WTC11 (cell line): ENCODE measurements around the gene CSKMT. TPM values are rescaled to one million over a fixed set of nuclear protein-coding genes. Genes with fewer than 3 reads are reported as not detected.

Experiments
- ATAC-seq: fragments of 200-7000 bp; cut with Tn5 transposase; 2 replicates; pipeline ENCODE4 v1.10.0; 2021; ENCODE audit warnings: mild to moderate bottlenecking, moderate library complexity
- CTCF ChIA-PET: fragments of 300-600 bp; sonication (Branson Sonifier 250); formaldehyde crosslinking; loops from one replicate; lab custom pipeline; 2021; ENCODE audit warnings: antibody characterized with exemption; lab: Charles Lee
- POLR2A ChIA-PET: fragments of 350-600 bp; sonication (Branson Sonifier 250); formaldehyde crosslinking; loops from one replicate; lab custom pipeline; 2021; ENCODE audit warnings: antibody characterized with exemption; lab: Charles Lee
- DNase-seq: peaks from one replicate; pipeline ENCODE4 v3.0.0; 2021; ENCODE audit warnings: low spot score
- H3K27ac Mint-ChIP-seq: 2 replicates; pipeline ENCODE4 v1.8.0; 2021; ENCODE audit warnings: mixed read lengths
- H3K27me3 Mint-ChIP-seq: 2 replicates; pipeline ENCODE4 v1.8.0; 2021; ENCODE audit warnings: low read depth, mild to moderate bottlenecking, moderate library complexity, mixed read lengths
- H3K36me3 Mint-ChIP-seq: 2 replicates; pipeline ENCODE4 v1.8.0; 2021; ENCODE audit warnings: mixed read lengths
- H3K4me1 Mint-ChIP-seq: 2 replicates; pipeline ENCODE4 v1.8.0; 2022; ENCODE audit warnings: mixed read lengths
- H3K4me3 Mint-ChIP-seq: 2 replicates; pipeline ENCODE4 v1.8.0; 2021; ENCODE audit warnings: mild to moderate bottlenecking, moderate library complexity, mixed read lengths
- H3K9me3 Mint-ChIP-seq: 2 replicates; pipeline ENCODE4 v1.8.0; 2021; ENCODE audit warnings: mixed read lengths
- CBFB ChIP-seq: sonication (generic); formaldehyde crosslinking; IDR thresholded peaks from 2 replicates; pipeline ENCODE4 v1.8.1; 2022; ENCODE audit warnings: mild to moderate bottlenecking, low read depth, missing genetic modification reagents
- ELF4 ChIP-seq: sonication (generic); formaldehyde crosslinking; IDR thresholded peaks from 2 replicates; pipeline ENCODE4 v1.8.1; 2022; ENCODE audit warnings: low read depth, mild to moderate bottlenecking, moderate library complexity, missing genetic modification reagents
- NR3C1 ChIP-seq: sonication (generic); formaldehyde crosslinking; conservative IDR thresholded peaks from 2 replicates; pipeline ENCODE4 v1.8.1; 2023; ENCODE audit warnings: low read depth, mild to moderate bottlenecking, missing genetic modification reagents
- OVOL2 ChIP-seq: fragments of 250-450 bp; sonication (Bioruptor Pico); IDR thresholded peaks from 2 replicates; pipeline ENCODE4 v1.9.0; 2021; ENCODE audit warnings: mild to moderate bottlenecking, borderline replicate concordance
- RORB ChIP-seq: fragments of 250-450 bp; sonication (Bioruptor Pico); IDR thresholded peaks from 2 replicates; pipeline ENCODE4 v1.9.0; 2021; ENCODE audit warnings: mild to moderate bottlenecking
- SOX15 ChIP-seq: fragments of 250-450 bp; sonication (Bioruptor Pico); IDR thresholded peaks from 2 replicates; pipeline ENCODE4 v1.9.0; 2021; ENCODE audit warnings: mild to moderate bottlenecking
- SP1 ChIP-seq: sonication (generic); formaldehyde crosslinking; conservative IDR thresholded peaks from 2 replicates; pipeline ENCODE4 v1.8.1; 2022; ENCODE audit warnings: missing genetic modification reagents
- TEAD1 ChIP-seq: sonication (generic); formaldehyde crosslinking; IDR thresholded peaks from 2 replicates; pipeline ENCODE4 v1.8.0; 2022; ENCODE audit warnings: mild to moderate bottlenecking, missing genetic modification reagents
- ZNF121 ChIP-seq: sonication (generic); formaldehyde crosslinking; IDR thresholded peaks from 2 replicates; pipeline ENCODE4 v1.8.0; 2023; ENCODE audit warnings: missing genetic modification reagents
- ZNF317 ChIP-seq: sonication (generic); formaldehyde crosslinking; IDR thresholded peaks from 2 replicates; pipeline ENCODE4 v1.8.1; 2023; ENCODE audit warnings: low read depth, mild to moderate bottlenecking, moderate library complexity, missing genetic modification reagents, borderline replicate concordance
- total RNA-seq: library from RNA; stranded (reverse); gene quantifications from 3 replicates; pipeline ENCODE4 v1.2.3, GENCODE V29; 2021
- TF ChIP-seq, protein P1 (sequence below): sonication (generic); formaldehyde crosslinking; IDR thresholded peaks from 2 replicates; pipeline ENCODE4 v1.8.0; 2023; ENCODE audit warnings: missing genetic modification reagents
- TF ChIP-seq, protein P2 (sequence below): sonication (generic); formaldehyde crosslinking; IDR thresholded peaks from 2 replicates; pipeline ENCODE4 v1.8.0; 2023; ENCODE audit warnings: missing genetic modification reagents, mild to moderate bottlenecking, borderline replicate concordance
- TF ChIP-seq, protein P3 (sequence below): sonication (generic); formaldehyde crosslinking; IDR thresholded peaks from 2 replicates; pipeline ENCODE4 v1.8.1; 2023; ENCODE audit warnings: mild to moderate bottlenecking, missing genetic modification reagents
- TF ChIP-seq, protein P4 (sequence below): sonication (generic); formaldehyde crosslinking; IDR thresholded peaks from 2 replicates; pipeline ENCODE4 v1.8.1; 2022; ENCODE audit warnings: low read depth, mild to moderate bottlenecking, moderate library complexity, missing genetic modification reagents, borderline replicate concordance

The CSKMT gene
- total RNA-seq, 1 experiment from 2014 or later: 75.6 TPM

DNA sequence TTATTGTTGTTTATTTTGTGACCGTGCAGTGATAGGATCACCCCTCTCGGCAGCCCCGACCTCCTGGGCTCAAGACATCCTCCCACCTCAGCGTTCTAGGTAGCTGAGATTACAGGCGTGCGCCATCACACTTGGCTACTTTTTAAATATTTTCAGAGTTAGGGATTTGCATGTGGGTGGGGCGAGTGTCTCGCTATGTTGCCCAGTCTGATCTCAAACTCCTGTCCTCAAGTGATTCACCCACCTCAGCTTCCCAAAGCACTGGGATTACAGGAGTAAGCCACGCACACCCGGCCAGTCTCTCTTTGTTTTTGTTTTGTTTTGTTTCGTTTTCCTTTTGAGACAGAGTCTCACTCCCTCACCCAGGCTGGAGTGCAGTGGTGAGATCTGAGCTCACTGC, 10.8 kb upstream of the CSKMT start:
- ChIA-PET POLR2A (no interaction called here), CTCF (interaction anchor here (0.7 kb wide), 1 partner anchor 1005 kb away, joined by 7 read pairs; no protein-coding TSS in a partner anchor)
- Mint-ChIP-seq H3K4me1 (peaks cover 8% of the 10 kb centered on the region), H3K36me3 (peaks cover 11% of the 10 kb centered on the region), H3K27me3 (no peaks in the 10 kb centered on the region), H3K27ac (0 out of 2 replicates have a peak overlapping the region, but pooled peaks have one; percentile 49), H3K4me3 (peak overlapping the region; percentile 27; the same call in 1 of the 2 replicates), H3K9me3 (no peaks in the 10 kb centered on the region)
- ATAC-seq: no peak
- TF ChIP-seq CBFB (no peak), SP1 (CRISPR knock-in tag) (no peak), ELF4 (CRISPR knock-in tag) (no peak), ZNF121 (0 out of 2 replicates have a peak, but pooled peaks have one; percentile 34)
- TF ChIP-seq, protein P1, sequence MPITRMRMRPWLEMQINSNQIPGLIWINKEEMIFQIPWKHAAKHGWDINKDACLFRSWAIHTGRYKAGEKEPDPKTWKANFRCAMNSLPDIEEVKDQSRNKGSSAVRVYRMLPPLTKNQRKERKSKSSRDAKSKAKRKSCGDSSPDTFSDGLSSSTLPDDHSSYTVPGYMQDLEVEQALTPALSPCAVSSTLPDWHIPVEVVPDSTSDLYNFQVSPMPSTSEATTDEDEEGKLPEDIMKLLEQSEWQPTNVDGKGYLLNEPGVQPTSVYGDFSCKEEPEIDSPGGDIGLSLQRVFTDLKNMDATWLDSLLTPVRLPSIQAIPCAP: no peak
- no peak for DNase-seq

DNA sequence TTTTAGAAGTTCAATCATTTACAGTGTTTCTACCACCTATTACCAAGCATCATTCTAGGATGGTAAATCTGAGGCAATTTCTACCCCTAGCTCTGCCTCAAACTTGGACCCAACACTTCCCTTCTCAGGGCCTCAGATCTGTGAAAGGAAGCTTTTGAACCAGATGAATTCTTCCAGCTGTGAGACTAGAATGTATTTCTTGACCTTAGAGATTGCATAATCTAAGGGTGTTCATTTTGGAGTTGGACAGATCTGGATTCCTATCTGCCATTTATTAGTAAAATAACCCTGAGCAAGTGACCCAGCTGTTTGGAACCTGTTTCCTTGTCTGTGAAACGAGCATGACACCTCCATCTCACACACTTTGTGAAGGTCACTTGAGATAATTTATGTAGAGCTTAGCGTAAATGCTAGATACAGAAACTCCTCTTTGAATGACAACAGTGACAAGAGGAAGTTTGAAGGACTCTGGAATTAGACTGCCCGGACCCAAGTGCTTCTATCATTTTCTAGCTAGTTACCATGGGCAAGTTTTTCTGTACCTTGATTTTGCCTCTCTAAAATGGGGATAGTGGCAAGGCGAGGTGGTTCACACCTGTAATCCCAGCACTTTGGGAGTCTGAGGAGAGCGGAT, 8.2 kb upstream of the CSKMT start:
- Mint-ChIP-seq H3K9me3 (no peaks in the 10 kb centered on the region), H3K36me3 (no peaks in the 10 kb centered on the region), H3K27ac (no peak overlapping the region), H3K4me3 (no peak overlapping the region), H3K4me1 (peaks cover 8% of the 10 kb centered on the region), H3K27me3 (no peaks in the 10 kb centered on the region)
- TF ChIP-seq, protein P2, sequence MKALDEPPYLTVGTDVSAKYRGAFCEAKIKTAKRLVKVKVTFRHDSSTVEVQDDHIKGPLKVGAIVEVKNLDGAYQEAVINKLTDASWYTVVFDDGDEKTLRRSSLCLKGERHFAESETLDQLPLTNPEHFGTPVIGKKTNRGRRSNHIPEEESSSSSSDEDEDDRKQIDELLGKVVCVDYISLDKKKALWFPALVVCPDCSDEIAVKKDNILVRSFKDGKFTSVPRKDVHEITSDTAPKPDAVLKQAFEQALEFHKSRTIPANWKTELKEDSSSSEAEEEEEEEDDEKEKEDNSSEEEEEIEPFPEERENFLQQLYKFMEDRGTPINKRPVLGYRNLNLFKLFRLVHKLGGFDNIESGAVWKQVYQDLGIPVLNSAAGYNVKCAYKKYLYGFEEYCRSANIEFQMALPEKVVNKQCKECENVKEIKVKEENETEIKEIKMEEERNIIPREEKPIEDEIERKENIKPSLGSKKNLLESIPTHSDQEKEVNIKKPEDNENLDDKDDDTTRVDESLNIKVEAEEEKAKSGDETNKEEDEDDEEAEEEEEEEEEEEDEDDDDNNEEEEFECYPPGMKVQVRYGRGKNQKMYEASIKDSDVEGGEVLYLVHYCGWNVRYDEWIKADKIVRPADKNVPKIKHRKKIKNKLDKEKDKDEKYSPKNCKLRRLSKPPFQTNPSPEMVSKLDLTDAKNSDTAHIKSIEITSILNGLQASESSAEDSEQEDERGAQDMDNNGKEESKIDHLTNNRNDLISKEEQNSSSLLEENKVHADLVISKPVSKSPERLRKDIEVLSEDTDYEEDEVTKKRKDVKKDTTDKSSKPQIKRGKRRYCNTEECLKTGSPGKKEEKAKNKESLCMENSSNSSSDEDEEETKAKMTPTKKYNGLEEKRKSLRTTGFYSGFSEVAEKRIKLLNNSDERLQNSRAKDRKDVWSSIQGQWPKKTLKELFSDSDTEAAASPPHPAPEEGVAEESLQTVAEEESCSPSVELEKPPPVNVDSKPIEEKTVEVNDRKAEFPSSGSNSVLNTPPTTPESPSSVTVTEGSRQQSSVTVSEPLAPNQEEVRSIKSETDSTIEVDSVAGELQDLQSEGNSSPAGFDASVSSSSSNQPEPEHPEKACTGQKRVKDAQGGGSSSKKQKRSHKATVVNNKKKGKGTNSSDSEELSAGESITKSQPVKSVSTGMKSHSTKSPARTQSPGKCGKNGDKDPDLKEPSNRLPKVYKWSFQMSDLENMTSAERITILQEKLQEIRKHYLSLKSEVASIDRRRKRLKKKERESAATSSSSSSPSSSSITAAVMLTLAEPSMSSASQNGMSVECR (CRISPR knock-in tag): no peak
- TF ChIP-seq, protein P3, sequence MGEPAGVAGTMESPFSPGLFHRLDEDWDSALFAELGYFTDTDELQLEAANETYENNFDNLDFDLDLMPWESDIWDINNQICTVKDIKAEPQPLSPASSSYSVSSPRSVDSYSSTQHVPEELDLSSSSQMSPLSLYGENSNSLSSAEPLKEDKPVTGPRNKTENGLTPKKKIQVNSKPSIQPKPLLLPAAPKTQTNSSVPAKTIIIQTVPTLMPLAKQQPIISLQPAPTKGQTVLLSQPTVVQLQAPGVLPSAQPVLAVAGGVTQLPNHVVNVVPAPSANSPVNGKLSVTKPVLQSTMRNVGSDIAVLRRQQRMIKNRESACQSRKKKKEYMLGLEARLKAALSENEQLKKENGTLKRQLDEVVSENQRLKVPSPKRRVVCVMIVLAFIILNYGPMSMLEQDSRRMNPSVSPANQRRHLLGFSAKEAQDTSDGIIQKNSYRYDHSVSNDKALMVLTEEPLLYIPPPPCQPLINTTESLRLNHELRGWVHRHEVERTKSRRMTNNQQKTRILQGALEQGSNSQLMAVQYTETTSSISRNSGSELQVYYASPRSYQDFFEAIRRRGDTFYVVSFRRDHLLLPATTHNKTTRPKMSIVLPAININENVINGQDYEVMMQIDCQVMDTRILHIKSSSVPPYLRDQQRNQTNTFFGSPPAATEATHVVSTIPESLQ: no peak
- no peak for TF ChIP-seq TEAD1 (CRISPR knock-in tag)
- no peak for TF ChIP-seq CBFB
- no peak for TF ChIP-seq SOX15 (CRISPR knock-in tag)
- no peak for TF ChIP-seq NR3C1 (CRISPR knock-in tag)
- TF ChIP-seq RORB: no peak
- no peak for TF ChIP-seq ZNF317 (CRISPR knock-in tag)
- TF ChIP-seq, protein P4, sequence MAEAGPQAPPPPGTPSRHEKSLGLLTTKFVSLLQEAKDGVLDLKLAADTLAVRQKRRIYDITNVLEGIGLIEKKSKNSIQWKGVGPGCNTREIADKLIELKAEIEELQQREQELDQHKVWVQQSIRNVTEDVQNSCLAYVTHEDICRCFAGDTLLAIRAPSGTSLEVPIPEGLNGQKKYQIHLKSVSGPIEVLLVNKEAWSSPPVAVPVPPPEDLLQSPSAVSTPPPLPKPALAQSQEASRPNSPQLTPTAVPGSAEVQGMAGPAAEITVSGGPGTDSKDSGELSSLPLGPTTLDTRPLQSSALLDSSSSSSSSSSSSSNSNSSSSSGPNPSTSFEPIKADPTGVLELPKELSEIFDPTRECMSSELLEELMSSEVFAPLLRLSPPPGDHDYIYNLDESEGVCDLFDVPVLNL: no peak
- no peak for TF ChIP-seq OVOL2
- no peak for ATAC-seq
- CTCF ChIA-PET: interaction anchor here (1.0 kb wide), 1 partner anchor 38 kb away, joined by 4 read pairs; no protein-coding TSS in a partner anchor
- no peak for DNase-seq
- POLR2A ChIA-PET: interaction anchor here (0.6 to 2.5 kb wide), 4 partner anchors 8 to 43 kb away, joined by 3 to 13 read pairs (median 4); partner anchors contain the start of genes C11orf98, CSKMT and UQCC3
